Right renal cortex interstitium (tissue), 3 donors: ENCODE data around the gene FOCAD. TPM values are rescaled to one million over a fixed set of nuclear protein-coding genes. Genes with fewer than 3 reads are reported as not detected.
"Not testable (repeated sequence)": the region's sequence is repeated elsewhere in the genome, so short reads cannot be mapped to it uniquely, and the experiment has no call there.

Experiments
- DNase-seq, 3 donors: peaks; one replicate each; pipeline ENCODE4 v3.0.0-alpha.2; 2013; ENCODE audit warnings: low read depth in 3 of 3, low spot score in 2 of 3
- polyA plus RNA-seq, 3 donors: library from polyadenylated mRNA; unstranded; fragments of 120-200 nt; gene quantifications; one replicate each; pipeline ENCODE4 v1.2.1, GENCODE V29; 2013; ENCODE audit not compliant: insufficient read length in 3 of 3

FOCAD gene, protein sequence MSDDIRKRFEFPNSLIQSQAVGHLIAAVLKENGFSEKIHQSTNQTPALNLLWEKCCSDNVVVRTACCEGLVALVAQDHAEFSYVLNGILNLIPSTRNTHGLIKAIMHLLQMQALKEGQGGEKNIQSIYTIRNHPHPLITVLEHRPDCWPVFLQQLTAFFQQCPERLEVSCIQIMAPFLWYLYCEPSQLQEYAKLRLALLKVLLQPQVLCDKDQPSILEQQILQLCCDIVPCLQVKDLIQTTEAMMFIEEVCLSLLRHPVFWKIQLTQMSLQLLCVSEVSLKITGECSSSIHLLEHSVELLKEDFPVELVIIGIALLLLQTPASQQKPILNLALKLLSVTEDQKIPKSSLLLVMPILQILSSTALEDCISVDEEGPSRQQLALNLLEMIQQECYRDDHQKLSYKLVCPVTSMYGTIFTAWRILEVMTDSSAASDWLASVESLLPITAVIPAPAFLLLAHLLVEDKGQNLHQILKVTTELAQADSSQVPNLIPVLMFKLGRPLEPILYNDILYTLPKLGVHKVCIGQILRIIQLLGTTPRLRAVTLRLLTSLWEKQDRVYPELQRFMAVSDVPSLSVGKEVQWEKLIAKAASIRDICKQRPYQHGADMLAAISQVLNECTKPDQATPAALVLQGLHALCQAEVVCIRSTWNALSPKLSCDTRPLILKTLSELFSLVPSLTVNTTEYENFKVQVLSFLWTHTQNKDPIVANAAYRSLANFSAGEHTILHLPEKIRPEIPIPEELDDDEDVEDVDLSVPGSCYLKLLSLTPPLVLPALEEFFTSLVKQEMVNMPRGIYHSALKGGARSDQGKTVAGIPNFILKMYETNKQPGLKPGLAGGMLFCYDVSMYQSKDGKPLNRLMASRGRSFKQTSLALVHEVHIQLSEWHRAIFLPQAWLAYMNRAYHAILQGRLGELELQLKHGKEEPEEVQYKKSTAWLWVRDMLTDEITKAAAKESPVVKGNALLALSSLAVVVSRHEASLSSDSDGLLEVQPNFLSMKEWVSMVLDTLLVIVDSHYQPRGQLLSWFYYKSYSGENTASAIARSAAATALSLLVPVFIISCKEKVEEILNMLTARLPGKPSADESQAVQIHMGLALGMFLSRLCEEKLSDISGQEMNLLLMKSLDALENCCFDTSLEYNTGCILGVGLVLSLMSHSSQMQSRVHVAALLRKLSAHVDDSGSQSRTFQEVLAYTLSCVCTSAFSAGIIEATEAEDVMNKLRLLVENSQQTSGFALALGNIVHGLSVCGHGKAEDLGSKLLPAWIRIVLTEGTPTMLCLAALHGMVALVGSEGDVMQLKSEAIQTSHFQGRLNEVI (N-terminal part only)
- polyA plus RNA-seq: 10 to 100 TPM; 34.2 to 38.6 (median 34.5) TPM

GRCh38 chr9:20684035-20684874, at the start of gene FOCAD:
Gene FOCAD, plus strand, starts transcription at chr9:20684259. Its CDS starts 31,095 bp downstream, at chr9:20715354.
- peak; percentile 47 to 86 (median 81) for DNase-seq

DNA sequence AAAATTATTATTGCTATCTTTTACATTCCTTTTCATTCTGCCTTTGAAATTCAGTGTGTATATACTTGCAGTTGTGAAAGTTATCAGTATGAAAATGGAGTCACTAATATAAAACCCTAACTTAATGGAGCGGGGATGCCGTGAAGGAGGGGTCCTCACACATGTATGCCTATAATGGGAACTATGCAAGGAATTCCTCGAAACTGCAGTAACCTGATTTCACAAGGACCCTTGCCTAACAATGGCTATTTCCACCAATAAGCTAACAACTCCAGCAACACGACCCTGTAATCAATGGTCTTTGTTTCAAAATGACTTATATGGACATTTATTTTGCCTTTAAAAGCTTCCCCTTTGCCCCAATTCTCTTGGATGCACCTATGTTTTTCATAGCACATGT, 49.2 kb upstream of the FOCAD start:
- no peak for DNase-seq

DNA sequence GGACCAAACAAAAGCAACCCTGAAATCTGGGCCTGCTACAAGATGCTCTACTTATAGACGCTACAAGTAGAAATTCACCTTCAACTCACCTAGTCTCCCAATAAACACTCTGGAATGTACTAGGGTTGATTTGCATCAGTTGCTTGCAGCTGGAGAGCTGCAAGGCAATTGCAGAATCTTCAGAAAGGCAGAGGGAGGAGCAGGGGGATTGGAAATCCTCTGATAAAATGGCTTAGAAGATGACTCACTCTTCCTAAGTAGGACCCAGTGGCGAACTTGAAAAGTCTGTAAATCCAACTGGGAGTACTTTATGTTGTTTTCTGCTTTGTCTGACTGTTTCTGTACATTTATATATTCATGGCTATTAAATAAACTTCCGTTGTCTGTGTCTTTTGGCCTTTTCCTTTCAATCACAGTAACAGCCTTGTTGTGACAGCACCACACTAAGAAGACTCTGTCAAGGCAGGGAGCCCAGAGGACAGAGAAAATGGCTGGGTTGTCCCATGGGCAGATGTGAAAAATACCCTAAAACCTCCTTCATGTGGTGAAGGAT, 47.1 kb upstream of the FOCAD start:
- no peak for DNase-seq

- no peak for DNase-seq
Measured at GRCh38 chr9:20640331-20641187, 43.5 kb upstream of the FOCAD start.

GRCh38 chr9:20642045-20642444, 42.0 kb upstream of the FOCAD start:
- DNase-seq: no peak

DNA sequence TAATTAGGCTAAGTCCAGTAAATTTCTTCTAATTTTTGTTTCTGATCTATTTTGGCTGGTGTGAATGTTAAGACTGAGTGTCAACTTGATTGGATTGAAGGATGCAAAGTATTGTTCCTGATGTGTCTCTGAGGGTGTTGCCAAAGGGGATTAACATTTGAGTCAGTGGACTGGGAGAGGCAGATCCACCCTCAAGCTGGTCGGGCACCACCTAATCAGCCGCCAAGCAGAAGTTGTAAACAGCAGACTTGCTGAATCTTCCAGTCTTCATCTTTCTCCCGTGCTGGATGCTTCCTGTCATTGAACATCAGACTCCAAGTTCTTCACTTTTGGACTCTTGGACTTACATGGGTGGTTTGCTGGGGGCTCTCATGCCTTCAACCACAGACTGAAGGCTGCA, 40.4 kb upstream of the FOCAD start:
- no peak for DNase-seq

GRCh38 chr9:20646656-20647055, 37.4 kb upstream of the FOCAD start:
- no peak for DNase-seq

DNA sequence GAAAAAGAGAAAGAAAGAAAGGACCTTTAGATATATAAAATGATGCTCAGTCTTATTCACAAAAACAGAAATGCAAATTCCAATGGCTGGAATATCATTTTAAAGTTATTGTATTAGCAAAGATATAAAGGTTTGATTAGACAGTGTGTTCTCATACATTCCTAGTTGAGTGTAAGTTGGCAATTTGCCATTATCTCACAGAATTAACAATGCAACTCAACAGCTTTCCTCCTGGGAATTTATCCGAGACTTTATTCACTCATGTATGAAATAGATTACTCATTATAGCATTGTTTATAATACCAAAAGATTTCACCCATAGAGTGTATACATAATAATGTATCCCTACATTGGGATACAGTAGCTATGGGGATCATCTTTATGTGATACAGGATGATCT, 34.7 kb upstream of the FOCAD start:
- no peak for DNase-seq

GRCh38 chr9:20650313-20650712, 33.7 kb upstream of the FOCAD start:
- no peak for DNase-seq

- no peak for DNase-seq
Measured at GRCh38 chr9:20650750-20651299, 33.2 kb upstream of the FOCAD start.

DNA sequence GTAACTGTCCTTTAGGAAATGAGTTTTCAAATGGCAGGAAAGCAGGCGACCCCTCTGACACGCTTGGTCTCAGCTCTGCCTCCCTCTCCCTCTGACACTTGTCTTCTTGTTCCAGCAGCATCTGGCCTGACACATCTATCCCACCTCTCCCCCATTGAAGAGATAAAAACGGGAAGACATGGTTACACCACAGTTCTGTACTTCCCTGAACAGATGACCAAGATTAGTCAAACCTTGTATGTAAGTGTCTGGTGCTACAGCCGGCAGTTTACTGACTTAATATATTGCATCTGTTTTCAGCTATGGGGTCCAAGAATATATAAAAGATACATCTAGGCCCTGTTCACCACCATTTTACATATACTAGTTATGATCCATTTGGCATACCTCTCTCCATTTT, 32.1 kb upstream of the FOCAD start:
- no peak for DNase-seq

DNA sequence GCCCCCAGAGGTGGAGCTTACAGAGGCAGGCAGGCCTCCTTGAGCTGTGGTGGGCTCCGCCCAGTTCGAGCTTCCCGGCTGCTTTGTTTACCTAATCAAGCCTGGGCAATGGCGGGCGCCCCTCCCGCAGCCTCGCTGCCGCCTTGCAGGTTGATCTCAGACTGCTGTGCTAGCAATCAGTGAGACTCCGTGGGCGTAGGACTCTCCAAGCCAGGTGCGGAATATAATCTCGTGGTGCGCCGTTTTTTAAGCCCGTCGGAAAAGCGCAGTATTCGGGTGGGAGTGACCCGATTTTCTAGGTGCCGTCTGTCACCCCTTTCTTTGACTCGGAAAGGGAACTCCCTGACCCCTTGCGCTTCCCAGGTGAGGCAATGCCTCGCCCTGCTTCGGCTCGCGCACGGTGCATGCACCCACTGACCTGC, 25.8 kb upstream of the FOCAD start:
- not testable (repeated sequence) for DNase-seq

DNA sequence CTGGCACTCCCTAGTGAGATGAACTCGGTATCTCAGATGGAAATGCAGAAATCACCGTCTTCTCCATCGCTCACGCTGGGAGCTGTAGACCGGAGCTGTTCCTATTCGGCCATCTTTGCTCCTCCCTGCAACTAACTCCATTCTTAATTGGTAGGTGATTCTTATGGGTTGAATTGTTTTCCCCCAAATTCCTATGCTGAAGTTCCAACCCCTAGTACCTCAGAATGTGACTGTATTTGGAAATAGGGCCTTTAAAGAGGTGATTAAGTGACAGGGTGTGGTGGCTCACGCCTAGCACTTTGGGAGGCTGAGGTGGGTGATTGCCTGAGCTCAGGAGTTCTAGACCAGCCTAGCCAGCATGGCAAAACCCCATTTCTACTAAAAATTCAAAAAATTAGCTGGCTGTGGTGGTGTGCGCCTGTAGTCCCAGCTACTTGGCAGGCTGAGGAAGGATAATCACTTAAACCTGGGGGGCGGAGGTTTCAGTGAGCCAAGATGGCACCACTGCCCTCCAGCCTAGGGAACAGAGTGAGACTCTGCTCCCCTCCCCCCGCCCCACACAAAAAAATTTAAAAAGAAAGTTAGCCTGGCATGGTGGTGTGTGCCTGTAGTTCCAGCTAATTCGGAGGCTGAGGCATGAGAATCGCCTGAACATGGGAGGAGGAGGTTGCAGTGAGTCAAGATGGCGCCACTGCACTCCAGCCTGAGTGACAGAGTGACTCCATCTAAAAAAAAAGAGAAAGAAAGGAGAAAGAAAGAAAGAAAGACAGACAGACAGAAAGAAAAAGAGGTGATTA, 25.2 kb upstream of the FOCAD start:
- DNase-seq: no peak

DNA sequence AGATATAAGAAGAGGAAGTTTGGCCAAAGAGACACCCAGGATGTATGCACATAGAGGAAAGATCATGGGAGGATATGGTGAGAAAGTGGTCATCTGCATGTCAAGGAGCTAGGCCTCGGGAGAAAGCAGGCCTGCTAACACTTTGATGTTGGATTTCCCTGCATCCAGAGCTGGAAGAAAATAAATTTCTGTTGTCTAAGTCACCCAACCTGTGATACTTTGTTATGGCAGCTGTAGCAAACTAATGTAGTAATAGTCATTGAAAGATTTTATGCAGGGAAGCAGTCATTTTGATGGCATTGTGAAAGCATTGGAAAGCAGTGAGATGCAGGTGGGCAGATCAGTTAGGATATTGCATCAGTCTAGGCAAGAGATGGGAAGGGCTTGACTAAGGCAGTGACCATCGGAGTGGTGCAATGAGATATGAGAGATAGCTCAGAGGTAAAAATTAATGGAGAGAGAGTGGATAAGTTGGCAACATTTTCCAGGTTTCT, 24.5 kb upstream of the FOCAD start:
- no peak for DNase-seq

GRCh38 chr9:20662156-20662555, 21.9 kb upstream of the FOCAD start:
- no peak for DNase-seq

DNA sequence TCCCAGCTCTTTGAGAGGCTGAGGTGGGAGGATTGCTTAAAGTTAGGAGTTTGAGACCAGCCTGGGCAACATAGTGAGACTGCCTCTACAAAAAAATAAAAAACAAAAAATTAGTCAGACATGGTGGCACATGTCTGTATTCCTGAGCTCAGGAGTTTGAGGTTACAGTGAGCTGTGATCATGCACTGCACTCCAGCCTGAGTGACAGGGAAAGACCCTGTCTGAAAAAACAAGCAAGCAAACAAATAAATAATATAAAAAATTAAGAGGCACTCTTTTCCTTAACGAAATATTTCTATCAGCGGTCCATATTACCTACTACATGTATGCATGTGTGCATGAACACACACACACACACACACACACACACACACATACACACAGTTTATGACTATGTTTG, 20.9 kb upstream of the FOCAD start:
- no peak for DNase-seq

DNA sequence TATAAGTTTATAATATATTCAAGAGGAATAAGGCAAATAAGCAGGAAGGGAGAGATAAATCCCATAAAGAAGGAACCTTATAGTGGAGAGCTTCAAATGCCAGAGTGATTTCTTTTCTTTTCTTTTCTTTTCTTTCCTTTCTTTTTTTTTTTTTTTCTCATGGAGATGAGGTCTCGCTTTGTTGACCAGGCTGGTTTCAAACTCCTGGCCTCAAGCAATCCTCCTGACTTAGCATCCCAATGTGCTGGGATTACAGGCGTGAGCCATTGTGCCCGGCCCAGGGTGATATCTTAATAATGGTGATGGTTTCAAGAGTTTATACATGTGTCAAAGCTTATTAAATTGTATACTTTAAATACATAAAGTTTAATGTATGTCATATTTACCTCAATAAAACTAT, 19.6 kb upstream of the FOCAD start:
- no peak for DNase-seq
